GM23338 (cell line): ENCODE data around the gene RP9. TPM values are rescaled to one million over a fixed set of nuclear protein-coding genes. Genes with fewer than 3 reads are reported as not detected.

Source experiments
- ATAC-seq: fragments of 200-7000 bp; cut with Tn5 transposase; 3 replicates; pipeline ENCODE4 v1.9.1; 2020
- DNase-seq: peaks from one replicate; pipeline ENCODE4 v3.0.0-alpha.2; 2015; ENCODE audit warnings: low spot score
- H2AFZ ChIP-seq: fragments of 200-600 bp; sonication (generic); 2 replicates; pipeline ENCODE4 v1.8.0; 2016; ENCODE audit warnings: antibody characterized with exemption, mild to moderate bottlenecking, moderate library complexity
- H3F3A ChIP-seq: fragments of 200-600 bp; sonication (generic); replicated peaks from 2 replicates; pipeline ENCODE4 v1.8.0; 2017; ENCODE audit warnings: antibody characterized with exemption, mixed run types, low read depth
- H3K27ac ChIP-seq: fragments of 200-600 bp; sonication (generic); 2 replicates; pipeline ENCODE4 v1.6.1; 2016; ENCODE audit warnings: low read depth
- H3K27me3 ChIP-seq: fragments of 200-600 bp; sonication (generic); 2 replicates; pipeline ENCODE4 v1.8.0; 2016; ENCODE audit warnings: mild to moderate bottlenecking, mixed run types, moderate library complexity; ENCODE audit not compliant: insufficient read depth
- H3K36me3 ChIP-seq: fragments of 200-600 bp; sonication (generic); 2 replicates; pipeline ENCODE4 v1.8.0; 2016; ENCODE audit warnings: mild to moderate bottlenecking; ENCODE audit not compliant: insufficient read depth
- H3K4me1 ChIP-seq: fragments of 200-600 bp; sonication (generic); 2 replicates; pipeline ENCODE4 v1.8.0; 2016; ENCODE audit warnings: mild to moderate bottlenecking, moderate library complexity; ENCODE audit not compliant: insufficient read depth
- H3K4me2 ChIP-seq: fragments of 200-600 bp; sonication (generic); 2 replicates; pipeline ENCODE4 v1.7.1; 2017; ENCODE audit warnings: mixed run types
- H3K4me3 ChIP-seq: fragments of 200-600 bp; sonication (generic); 2 replicates; pipeline ENCODE4 v1.6.1; 2016; ENCODE audit warnings: mixed run types
- H3K79me2 ChIP-seq: fragments of 200-600 bp; sonication (generic); replicated peaks from 2 replicates; pipeline ENCODE4 v1.8.0; 2017; ENCODE audit warnings: mild to moderate bottlenecking; ENCODE audit not compliant: insufficient read depth
- H3K9me2 ChIP-seq: fragments of 200-600 bp; sonication (generic); 2 replicates; pipeline ENCODE4 v1.8.0; 2017; ENCODE audit not compliant: insufficient read depth
- H4K20me1 ChIP-seq: fragments of 200-600 bp; sonication (generic); replicated peaks from 2 replicates; pipeline ENCODE4 v1.8.0; 2017; ENCODE audit warnings: mild to moderate bottlenecking; ENCODE audit not compliant: insufficient read depth
- H3K27ac Mint-ChIP-seq: 2 replicates; pipeline ENCODE4 v1.8.0; 2020; ENCODE audit warnings: inconsistent platforms, mild to moderate bottlenecking, moderate library complexity, mixed read lengths
- H3K27me3 Mint-ChIP-seq: 3 replicates; pipeline ENCODE4 v1.8.0; 2022; ENCODE audit warnings: low read depth, mild to moderate bottlenecking, moderate library complexity, mixed read lengths, inconsistent platforms; ENCODE audit not compliant: insufficient read depth, poor library complexity
- H3K36me3 Mint-ChIP-seq: 3 replicates; pipeline ENCODE4 v1.8.0; 2021; ENCODE audit warnings: low read depth, mild to moderate bottlenecking, inconsistent platforms, moderate library complexity, mixed read lengths
- H3K4me1 Mint-ChIP-seq: 3 replicates; pipeline ENCODE4 v1.8.0; 2020; ENCODE audit warnings: mild to moderate bottlenecking, inconsistent platforms, mixed read lengths
- H3K4me3 Mint-ChIP-seq: 3 replicates; pipeline ENCODE4 v1.8.0; 2021; ENCODE audit warnings: moderate library complexity, mild to moderate bottlenecking, inconsistent platforms, mixed read lengths
- H3K9me3 Mint-ChIP-seq: 3 replicates; pipeline ENCODE4 v1.8.0; 2020; ENCODE audit warnings: moderate library complexity, mild to moderate bottlenecking, inconsistent platforms, mixed read lengths
- CTCF ChIP-seq, 2 experiments: fragments of 200-600 bp in 1 of 2; sonication (generic) in 1 of 2; conservative IDR thresholded peaks; 2 replicates each; pipeline versions ENCODE4 v1.5.1 to v1.6.1; 2016 to 2017; ENCODE audit warnings: antibody characterized with exemption in 2 of 2, low read depth in 2 of 2, mild to moderate bottlenecking in 2 of 2, moderate library complexity in 1 of 2
- ETS1 ChIP-seq: IDR thresholded peaks from 2 replicates; pipeline ENCODE4 v1.6.1; 2016; ENCODE audit warnings: antibody characterized with exemption
- EZH2 ChIP-seq: fragments of 200-600 bp; sonication (generic); IDR thresholded peaks from one replicate; pipeline ENCODE4 v1.8.0; 2017; ENCODE audit warnings: antibody characterized with exemption, mild to moderate bottlenecking, low read depth; ENCODE audit not compliant: unreplicated experiment
- EZH2phosphoT487 ChIP-seq: fragments of 200-600 bp; sonication (generic); IDR thresholded peaks from one replicate; pipeline ENCODE4 v1.8.1; 2018; ENCODE audit warnings: antibody characterized with exemption; ENCODE audit not compliant: unreplicated experiment
- JUNB ChIP-seq: IDR thresholded peaks from one replicate; pipeline ENCODE4 v1.6.1; 2016; ENCODE audit warnings: antibody characterized with exemption; ENCODE audit not compliant: unreplicated experiment
- REST ChIP-seq: IDR thresholded peaks from one replicate; pipeline ENCODE4 v1.6.1; 2018; ENCODE audit warnings: antibody characterized with exemption; ENCODE audit not compliant: unreplicated experiment
- ZNF114 ChIP-seq: fragments of 250-450 bp; sonication (Bioruptor Pico); IDR thresholded peaks from 2 replicates; pipeline ENCODE4 v1.5.0; 2020; ENCODE audit warnings: mild to moderate bottlenecking, moderate library complexity
- ZNF331 ChIP-seq: fragments of 250-450 bp; sonication (Bioruptor Pico); IDR thresholded peaks from 2 replicates; pipeline ENCODE4 v1.5.0; 2020; ENCODE audit warnings: low read depth, mild to moderate bottlenecking, moderate library complexity
- ZNF462 ChIP-seq: fragments of 250-450 bp; sonication (Bioruptor Pico); IDR thresholded peaks from 2 replicates; pipeline ENCODE4 v1.5.0; 2020; ENCODE audit warnings: mild to moderate bottlenecking, moderate library complexity
- polyA plus RNA-seq: library from polyadenylated mRNA; unstranded; fragments of >200 nt; fragmentation: Nextera tagmentation; extraction: Ambion mirVana; gene quantifications from 2 replicates; pipeline ENCODE4 v1.2.1, GENCODE V29; 2016
- total RNA-seq: library from RNA; depleted of rRNA; stranded (reverse); fragments of >200 nt; shearing (Covaris generic); gene quantifications from 2 replicates; pipeline ENCODE4 v1.2.3, GENCODE V29; 2014

The RP9 gene
- total and polyA plus RNA-seq, 2 experiments from 2014 or later = 8.7 to 43.2 TPM

GRCh38 chr7:33156441-33156840 lies 47.2 kb upstream of the RP9 start:
- no peak for DNase-seq
- H3K4me3 Mint-ChIP-seq = no peak overlapping the region

More at GRCh38 chr7:33156441-33156840, 47.2 kb upstream of the RP9 start:
- H3K4me3 ChIP-seq = no peak overlapping the region
- no peak overlapping the region for H3K4me2 ChIP-seq
- H3K27ac Mint-ChIP-seq = no peak overlapping the region
- no peaks in the 10 kb centered on the region for H3K36me3 ChIP-seq
- H3K9me2 ChIP-seq = 0 out of 2 replicates have a peak, but pooled peaks cover 3% of the 10 kb centered on the region
- H3K27me3 ChIP-seq = no peaks in the 10 kb centered on the region
- no peaks in the 10 kb centered on the region; the same call in 2 of the 3 replicates for H3K9me3 Mint-ChIP-seq
- no peaks in the 10 kb centered on the region for H3K27me3 Mint-ChIP-seq
- H3K4me1 Mint-ChIP-seq = no peaks in the 10 kb centered on the region
- no peaks in the 10 kb centered on the region for H3F3A ChIP-seq
- ATAC-seq = no peak
- TF ChIP-seq EZH2phosphoT487 (no peak), EZH2 (no peak), REST (no peak), ZNF331 (no peak), ZNF114 (CRISPR knock-in tag) (no peak), CTCF (conservative IDR thresholded peaks at IDR 0.05; ENCODE audit: low read depth in 2 of 2) (no peak), JUNB (no peak), ETS1 (no peak), ZNF462 (no peak)
- no peaks in the 10 kb centered on the region for H3K36me3 Mint-ChIP-seq
- no peaks in the 10 kb centered on the region for H3K79me2 ChIP-seq
- no peak overlapping the region for H3K27ac ChIP-seq
- no peaks in the 10 kb centered on the region for H3K4me1 ChIP-seq
- no peak overlapping the region for H2AFZ ChIP-seq
- H4K20me1 ChIP-seq = no peaks in the 10 kb centered on the region
